Gastroesophageal sphincter (tissue), 4 donors: ENCODE data around the gene CLASP2. TPM values are rescaled to one million over a fixed set of nuclear protein-coding genes. Genes with fewer than 3 reads are reported as not detected.

ENCODE experiments used
- ATAC-seq: fragments of 150-250 bp; one replicate; pipeline ENCODE4 v1.9.1; 2016; ENCODE audit warnings: mild to moderate bottlenecking, moderate library complexity
- H3K27ac ChIP-seq, 4 donors: fragments of 200-600 bp; sonication (generic) in 3 of 4; 1 replicate in 3 of 4; 2 replicates in 1 of 4; pipeline ENCODE4 v1.5.1; 2016 to 2019
- H3K27me3 ChIP-seq: fragments of 200-600 bp; sonication (generic); one replicate; pipeline ENCODE4 v1.5.1; 2019
- H3K36me3 ChIP-seq, 2 donors: fragments of 200-600 bp; sonication (generic); one replicate each; pipeline ENCODE4 v1.5.1; 2019; ENCODE audit warnings: control low read depth in 1 of 2
- H3K4me1 ChIP-seq, 3 donors: fragments of 200-600 bp; sonication (generic); 1 replicate in 2 of 3; 2 replicates in 1 of 3; pipeline ENCODE4 v1.5.1; 2016 to 2019; ENCODE audit warnings: control low read depth in 2 of 3
- H3K4me3 ChIP-seq, 2 donors: fragments of 200-600 bp; sonication (generic); one replicate each; pipeline ENCODE4 v1.5.1; 2019; ENCODE audit warnings: mild to moderate bottlenecking in 1 of 2, moderate library complexity in 1 of 2
- H3K9me3 ChIP-seq, 3 donors: fragments of 200-600 bp; sonication (generic); one replicate each; pipeline ENCODE4 v1.5.1; 2017 to 2019; ENCODE audit warnings: control low read depth in 2 of 3
- CTCF ChIP-seq, 4 experiments: fragments of 200-600 bp in 2 of 4; fragments of 450-650 bp in 2 of 4; sonication (generic) in 1 of 4; IDR thresholded peaks; one replicate each; pipeline ENCODE4 v1.5.1; 2017 to 2019; ENCODE audit warnings: antibody characterized with exemption in 4 of 4, mild to moderate bottlenecking in 2 of 4, moderate library complexity in 2 of 4
- EP300 ChIP-seq: sonication (generic); formaldehyde crosslinking; IDR thresholded peaks from one replicate; pipeline ENCODE4 v1.6.1; 2017; ENCODE audit warnings: antibody characterized with exemption, mild to moderate bottlenecking
- POLR2A ChIP-seq, 2 donors: fragments of 450-650 bp; IDR thresholded peaks; one replicate each; pipeline ENCODE4 v1.6.1; 2017; ENCODE audit warnings: antibody characterized with exemption in 2 of 2, mild to moderate bottlenecking in 2 of 2, moderate library complexity in 1 of 2
- POLR2AphosphoS5 ChIP-seq: sonication (generic); formaldehyde crosslinking; IDR thresholded peaks from one replicate; pipeline ENCODE4 v1.6.1; 2017; ENCODE audit warnings: antibody characterized with exemption
- WGBS, 2 donors: methylation state at CpG; one replicate each; pipeline ENCODE4 v1.1.5; 2018; ENCODE audit warnings: low coverage in 1 of 2; 5-methylcytosine and 5-hydroxymethylcytosine counted together
- total RNA-seq, 4 donors: library from RNA; depleted of rRNA; stranded (reverse); fragments of >200 nt; gene quantifications; one replicate each; pipeline ENCODE4 v1.1.0, GENCODE V29; 2016

CLASP2 gene
- total RNA-seq, 4 donors from 2014 or later = 45.3 to 90.7 (median 54.1) TPM

GRCh38 chr3:33523093-33523667 is 194.9 kb downstream of the CLASP2 start:
- TF ChIP-seq POLR2A (IDR thresholded peaks at IDR 0.05) = no peak
- TF ChIP-seq CTCF (IDR thresholded peaks at IDR 0.05) = no peak
- no peak for TF ChIP-seq EP300
- no peak for TF ChIP-seq POLR2AphosphoS5
- Histone ChIP-seq H3K27me3 (no peaks in the 10 kb centered on the region), H3K4me3 (no peak overlapping the region), H3K36me3 (peaks cover 0 to 73% of the 10 kb centered on the region in 2 donors), H3K4me1 (no peaks in the 10 kb centered on the region), H3K27ac (no peak overlapping the region), H3K9me3 (peaks cover 0 to 24% (median 0%) of the 10 kb centered on the region in 3 donors)
- WGBS, 2 donors = 89 to 90% methylated on average over 3 of the region's 3 CpGs
- ATAC-seq = no peak

- ATAC-seq = no peak
- H3K4me3 ChIP-seq = no peak overlapping the region
- TF ChIP-seq CTCF (IDR thresholded peaks at IDR 0.05) (no peak), POLR2A (IDR thresholded peaks at IDR 0.05) (no peak), POLR2AphosphoS5 (no peak), EP300 (no peak)
- WGBS, 2 donors = 67% methylated on average over 1 of the region's 1 CpG; no CpG with 5 or more reads in 1 of the 2 donors
- H3K9me3 ChIP-seq = peaks cover 0 to 14% (median 0%) of the 10 kb centered on the region in 3 donors
- H3K4me1 ChIP-seq = no peaks in the 10 kb centered on the region
- peaks cover 0 to 72% of the 10 kb centered on the region in 2 donors for H3K36me3 ChIP-seq
- no peaks in the 10 kb centered on the region for H3K27me3 ChIP-seq
- no peak overlapping the region for H3K27ac ChIP-seq
Measured at GRCh38 chr3:33521736-33522135, 196.3 kb downstream of the CLASP2 start.

GRCh38 chr3:33513262-33513863 is 204.7 kb downstream of the CLASP2 start:
- Histone ChIP-seq H3K27ac (no peak overlapping the region), H3K27me3 (no peaks in the 10 kb centered on the region), H3K9me3 (no peaks in the 10 kb centered on the region), H3K4me3 (no peak overlapping the region), H3K4me1 (no peaks in the 10 kb centered on the region), H3K36me3 (peaks cover 0 to 84% of the 10 kb centered on the region in 2 donors)
- TF ChIP-seq POLR2A (IDR thresholded peaks at IDR 0.05) (no peak), EP300 (no peak), POLR2AphosphoS5 (no peak), CTCF (IDR thresholded peaks at IDR 0.05) (no peak)
- ATAC-seq = no peak
- 95 to 96% methylated on average over 5 to 6 of the region's 6 CpGs for WGBS, 2 donors

GRCh38 chr3:33505027-33505426 is 213.0 kb downstream of the CLASP2 start:
- H3K36me3 ChIP-seq = peaks cover 0 to 95% of the 10 kb centered on the region in 2 donors
- H3K4me1 ChIP-seq = no peaks in the 10 kb centered on the region
- no peak overlapping the region for H3K4me3 ChIP-seq
- no peaks in the 10 kb centered on the region for H3K9me3 ChIP-seq
- no peak for TF ChIP-seq POLR2AphosphoS5
- TF ChIP-seq CTCF (IDR thresholded peaks at IDR 0.05) = no peak
- no peak for TF ChIP-seq EP300
- TF ChIP-seq POLR2A (IDR thresholded peaks at IDR 0.05) = no peak
- no peak for ATAC-seq
- no peak overlapping the region for H3K27ac ChIP-seq
- no peaks in the 10 kb centered on the region for H3K27me3 ChIP-seq

GRCh38 chr3:33496449-33496848 is 221.6 kb downstream of the CLASP2 start:
- ATAC-seq = no peak
- peaks cover 0 to 45% of the 10 kb centered on the region in 2 donors for H3K36me3 ChIP-seq
- no peak overlapping the region for H3K4me3 ChIP-seq
- no peak overlapping the region for H3K27ac ChIP-seq
- H3K4me1 ChIP-seq = no peaks in the 10 kb centered on the region
- 65 to 92% methylated on average over 2 of the region's 2 CpGs for WGBS, 2 donors
- no peak for TF ChIP-seq EP300
- no peak for TF ChIP-seq CTCF (IDR thresholded peaks at IDR 0.05)
- no peaks in the 10 kb centered on the region for H3K9me3 ChIP-seq
- no peaks in the 10 kb centered on the region for H3K27me3 ChIP-seq
